GM12891 (cell line): ENCODE results near the gene SLC24A3.

Experiments
- PAX5 ChIP-seq: IDR thresholded peaks from 2 replicates; pipeline ENCODE4 v1.6.1; 2011; ENCODE audit warnings: low read length, moderate library complexity, mild to moderate bottlenecking; ENCODE audit not compliant: insufficient read depth, severe bottlenecking
- POLR2A ChIP-seq: IDR thresholded peaks from 2 replicates; pipeline ENCODE4 v1.6.1; 2011; ENCODE audit warnings: low read depth, low read length, control low read depth
- POLR2AphosphoS5 ChIP-seq: IDR thresholded peaks from 2 replicates; pipeline ENCODE4 v1.6.1; 2011; ENCODE audit warnings: low read depth, low read length, control low read depth
- TAF1 ChIP-seq: IDR thresholded peaks from 2 replicates; pipeline ENCODE4 v1.6.1; 2011; ENCODE audit warnings: low read depth, low read length, control low read depth

DNA sequence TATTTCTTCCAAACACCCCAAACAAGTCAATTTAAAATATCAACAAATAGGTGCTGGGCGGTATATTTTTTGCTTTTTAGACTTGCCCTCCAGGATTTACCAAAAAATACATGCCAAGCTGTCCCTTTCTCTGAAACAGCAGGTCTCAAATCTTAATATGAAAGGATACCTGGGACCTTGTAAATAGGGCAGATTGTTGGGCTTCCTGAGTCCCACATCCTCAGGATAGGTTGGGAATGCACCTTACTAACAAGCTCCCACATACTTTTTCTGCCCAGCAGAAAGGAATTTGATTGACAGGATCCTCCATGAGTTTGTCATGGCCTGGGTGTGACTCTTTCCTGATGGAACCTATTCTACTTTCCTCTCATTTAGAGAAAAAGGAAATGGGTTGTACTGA is 4.9 kb upstream of the SLC24A3 start:
- no peak for TF ChIP-seq POLR2A
- no peak for TF ChIP-seq POLR2AphosphoS5
- no peak for TF ChIP-seq TAF1
- no peak for TF ChIP-seq PAX5
